NCI-H2029 (cell line): ENCODE results near the gene ABCA6.
"Not testable (repeated sequence)": the region's sequence is repeated elsewhere in the genome, so short reads cannot be mapped to it uniquely, and the experiment has no call there.

Experiments used
- DNase-seq: peaks from one replicate; lab custom pipeline; 2025; lab: John Stamatoyannopoulos, UW

Gene ABCA6

GRCh38 chr17:69073392-69073791 is 68.3 kb downstream of the ABCA6 start:
- not testable (repeated sequence) for DNase-seq

- DNase-seq, result not testable (repeated sequence)
Measured at GRCh38 chr17:69072803-69073256, 68.9 kb downstream of the ABCA6 start.

GRCh38 chr17:69071233-69071586 is 70.5 kb downstream of the ABCA6 start:
- not testable (repeated sequence) for DNase-seq

GRCh38 chr17:69070378-69071232 is 71.1 kb downstream of the ABCA6 start:
- not testable (repeated sequence) for DNase-seq

GRCh38 chr17:69069226-69069750 is 72.4 kb downstream of the ABCA6 start:
- DNase-seq, result no peak

- no peak for DNase-seq
Measured at GRCh38 chr17:69067274-69068047, 74.2 kb downstream of the ABCA6 start.

- no peak for DNase-seq
Measured at GRCh38 chr17:69066482-69066881, 75.2 kb downstream of the ABCA6 start.

- DNase-seq, result no peak
Measured at GRCh38 chr17:69065113-69065512, 76.6 kb downstream of the ABCA6 start.

GRCh38 chr17:69064476-69064875 is 77.2 kb downstream of the ABCA6 start:
- DNase-seq, result no peak

- no peak for DNase-seq
Measured at GRCh38 chr17:69064001-69064400, 77.7 kb downstream of the ABCA6 start.

GRCh38 chr17:69062860-69063581 is 78.7 kb downstream of the ABCA6 start:
- DNase-seq, result no peak

- no peak for DNase-seq
Measured at GRCh38 chr17:69061721-69062556, 79.8 kb downstream of the ABCA6 start.

GRCh38 chr17:69060822-69061221 is 80.9 kb downstream of the ABCA6 start, which contains the start of gene ABCA9:
TSS of gene ABCA9 (minus strand) at chr17:69060927. CDS start at chr17:69051126, 9,801 bp downstream.
- no peak for DNase-seq

GRCh38 chr17:69059458-69060175 is 82.1 kb downstream of the ABCA6 start:
- no peak for DNase-seq

GRCh38 chr17:69058165-69058564 is 83.5 kb downstream of the ABCA6 start:
- no peak for DNase-seq

GRCh38 chr17:69057280-69057679 is 84.4 kb downstream of the ABCA6 start:
- DNase-seq, result no peak

- no peak for DNase-seq
Measured at GRCh38 chr17:69056179-69056823, 85.4 kb downstream of the ABCA6 start.

GRCh38 chr17:69055334-69055733 is 86.4 kb downstream of the ABCA6 start:
- no peak for DNase-seq

- no peak for DNase-seq
Measured at GRCh38 chr17:69050999-69051775, 90.5 kb downstream of the ABCA6 start.
